SU-DHL-6 (cell line): ENCODE data around the gene ACBD6.

Experiments used
- H2AFZ ChIP-seq: fragments of 200-600 bp; sonication (generic); 2 replicates; pipeline ENCODE4 v1.6.1; 2014; ENCODE audit warnings: low read depth, mild to moderate bottlenecking, moderate library complexity, mixed read lengths, antibody characterized with exemption, low read length; ENCODE audit not compliant: severe bottlenecking
- H3F3A ChIP-seq: fragments of 200-600 bp; shearing (Covaris generic); 2 replicates; pipeline ENCODE4 v1.6.0; 2016; ENCODE audit warnings: antibody characterized with exemption, mild to moderate bottlenecking; ENCODE audit not compliant: insufficient read depth
- H3K27ac ChIP-seq: fragments of 200-600 bp; sonication (generic); 2 replicates; pipeline ENCODE4 v1.5.1; 2016; ENCODE audit warnings: low read depth, mild to moderate bottlenecking, low read length, moderate library complexity, mixed read lengths
- H3K27me3 ChIP-seq: fragments of 200-600 bp; sonication (generic), shearing (Covaris generic); 2 replicates; pipeline ENCODE4 v1.6.0; 2014; ENCODE audit warnings: mild to moderate bottlenecking, low read length
- H3K36me3 ChIP-seq: fragments of 200-600 bp; sonication (generic); 2 replicates; pipeline ENCODE4 v1.6.1; 2014; ENCODE audit warnings: mild to moderate bottlenecking, low read length, mixed read lengths
- H3K4me2 ChIP-seq: fragments of 300-600, 200-600 bp; shearing (Covaris generic), sonication (generic); 2 replicates; pipeline ENCODE4 v1.6.0; 2014; ENCODE audit warnings: low read length, low read depth, mild to moderate bottlenecking; ENCODE audit not compliant: poor library complexity, severe bottlenecking
- H3K4me3 ChIP-seq: fragments of 200-600 bp; sonication (generic); 2 replicates; pipeline ENCODE4 v1.5.1; 2014; ENCODE audit warnings: antibody characterized with exemption, low read length, mild to moderate bottlenecking, mixed read lengths; ENCODE audit not compliant: insufficient read depth, poor library complexity, severe bottlenecking
- H3K79me2 ChIP-seq: fragments of 200-600 bp; sonication (generic); 2 replicates; pipeline ENCODE4 v1.6.1; 2014; ENCODE audit warnings: mild to moderate bottlenecking, low read length, moderate library complexity; ENCODE audit not compliant: insufficient read depth
- H3K9ac ChIP-seq: fragments of 200-600 bp; sonication (generic); 2 replicates; pipeline ENCODE4 v1.7.0; 2014; ENCODE audit warnings: mild to moderate bottlenecking, low read length
- H3K9me2 ChIP-seq: fragments of 200-600 bp; sonication (generic); replicated peaks from 2 replicates; pipeline ENCODE4 v1.6.1; 2014; ENCODE audit warnings: low read length; ENCODE audit not compliant: insufficient read depth
- H3K9me3 ChIP-seq: fragments of 200-600 bp; sonication (generic); 2 replicates; pipeline ENCODE4 v1.6.1; 2014; ENCODE audit warnings: low read length, mixed read lengths; ENCODE audit not compliant: insufficient read depth
- H4K20me1 ChIP-seq: fragments of 200-600 bp; sonication (generic); 2 replicates; pipeline ENCODE4 v1.6.1; 2014; ENCODE audit warnings: low read depth, mild to moderate bottlenecking, antibody characterized with exemption, low read length, moderate library complexity, mixed read lengths
- CTCF ChIP-seq: fragments of 200-600 bp; sonication (generic); IDR thresholded peaks from one replicate; pipeline ENCODE4 v1.5.1; 2017; ENCODE audit warnings: antibody characterized with exemption, mild to moderate bottlenecking, low read length, moderate library complexity; ENCODE audit not compliant: insufficient read depth, poor library complexity, severe bottlenecking
- EZH2phosphoT487 ChIP-seq: fragments of 200-600 bp; sonication (generic), shearing (Covaris generic); conservative IDR thresholded peaks from 2 replicates; pipeline ENCODE4 v1.6.1; 2018; ENCODE audit warnings: mild to moderate bottlenecking, antibody characterized with exemption, low read length, moderate library complexity, mixed read lengths

Gene ACBD6

GRCh38 chr1:180278194-180278515 is 224.2 kb downstream of the ACBD6 start:
- Histone ChIP-seq H3K27me3 (no peaks in the 10 kb centered on the region), H2AFZ (no peak overlapping the region), H3K9me2 (no peaks in the 10 kb centered on the region), H3K79me2 (no peaks in the 10 kb centered on the region), H3K4me3 (no peak overlapping the region), H3K9ac (no peak overlapping the region), H3K36me3 (no peaks in the 10 kb centered on the region), H3K9me3 (no peaks in the 10 kb centered on the region), H3K4me2 (no peak overlapping the region), H3F3A (no peaks in the 10 kb centered on the region), H4K20me1 (no peaks in the 10 kb centered on the region), H3K27ac (no peak overlapping the region)
- TF ChIP-seq EZH2phosphoT487 (no peak), CTCF (no peak)

- Histone ChIP-seq H3F3A (no peaks in the 10 kb centered on the region), H3K4me2 (no peak overlapping the region), H2AFZ (no peak overlapping the region), H3K27me3 (no peaks in the 10 kb centered on the region), H3K4me3 (no peak overlapping the region), H4K20me1 (no peaks in the 10 kb centered on the region), H3K9me2 (no peaks in the 10 kb centered on the region), H3K79me2 (no peaks in the 10 kb centered on the region), H3K36me3 (no peaks in the 10 kb centered on the region), H3K9ac (no peak overlapping the region), H3K9me3 (no peaks in the 10 kb centered on the region), H3K27ac (no peak overlapping the region)
- TF ChIP-seq EZH2phosphoT487 (no peak), CTCF (no peak)
These were observed 224.7 kb downstream of the ACBD6 start for GRCh38 chr1:180277476-180278193.

- H3K4me2 ChIP-seq = no peak overlapping the region
- no peak overlapping the region for H3K9ac ChIP-seq
- H3K27ac ChIP-seq = no peak overlapping the region
- no peaks in the 10 kb centered on the region for H3K27me3 ChIP-seq
- TF ChIP-seq EZH2phosphoT487 (no peak), CTCF (no peak)
- H3K9me3 ChIP-seq = no peaks in the 10 kb centered on the region
- no peaks in the 10 kb centered on the region for H3K79me2 ChIP-seq
- no peaks in the 10 kb centered on the region for H3F3A ChIP-seq
- H3K36me3 ChIP-seq = no peaks in the 10 kb centered on the region
- no peak overlapping the region for H2AFZ ChIP-seq
- no peak overlapping the region for H3K4me3 ChIP-seq
- H4K20me1 ChIP-seq = no peaks in the 10 kb centered on the region
- H3K9me2 ChIP-seq = no peaks in the 10 kb centered on the region
These were observed 226.7 kb downstream of the ACBD6 start for GRCh38 chr1:180275726-180276125.
